Esophagus muscularis mucosa (tissue), 3 donors: Measurements from ENCODE around the gene SHD.

Experiments used
- CTCF ChIP-seq, 3 experiments: fragments of 200-600 bp in 2 of 3; fragments of 450-650 bp in 1 of 3; sonication (generic) in 2 of 3; IDR thresholded peaks; one replicate each; pipeline ENCODE4 v1.5.1; 2017 to 2019; ENCODE audit warnings: antibody characterized with exemption in 3 of 3, mild to moderate bottlenecking in 2 of 3, moderate library complexity in 1 of 3
- POLR2A ChIP-seq: fragments of 450-650 bp; IDR thresholded peaks from one replicate; pipeline ENCODE4 v1.6.1; 2017; ENCODE audit warnings: antibody characterized with exemption, moderate library complexity, mild to moderate bottlenecking, low read depth
- POLR2AphosphoS5 ChIP-seq, 2 donors: sonication (generic); formaldehyde crosslinking; IDR thresholded peaks; one replicate each; pipeline ENCODE4 v1.6.1; 2017; ENCODE audit warnings: antibody characterized with exemption in 2 of 2

DNA sequence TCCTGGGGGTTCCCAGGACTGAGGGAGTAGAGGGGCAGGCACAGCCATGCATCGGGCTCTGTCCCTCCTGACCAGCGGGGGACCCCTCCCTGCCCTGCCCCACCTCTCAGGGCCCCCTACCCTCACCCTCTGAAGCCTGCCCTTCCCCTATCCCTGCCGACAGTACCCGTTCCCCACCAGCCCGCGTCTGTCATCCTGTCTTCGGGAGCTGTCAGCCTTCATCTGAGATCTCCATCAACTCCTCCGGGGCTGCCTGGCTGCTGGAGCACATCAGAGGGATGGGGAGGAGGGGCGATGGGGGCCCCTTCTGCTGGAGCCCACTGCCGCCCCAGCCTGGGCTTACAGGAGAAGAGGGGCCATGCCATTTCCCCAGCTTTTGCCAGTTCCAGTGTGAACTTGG lies 6.2 kb upstream of the SHD start:
- TF ChIP-seq CTCF (IDR thresholded peaks at IDR 0.05) = no peak
- TF ChIP-seq POLR2A = no peak
- TF ChIP-seq POLR2AphosphoS5 (IDR thresholded peaks at IDR 0.05) = no peak
